HEK293 (cell line): ENCODE data around the gene CYB5R3.

Experiments used
- CTCF ChIA-PET: fragments of 350-600 bp; formaldehyde crosslinking; extraction: SDS; loops from one replicate; lab custom pipeline; 2021; ENCODE audit warnings: antibody characterized with exemption; lab: Yijun Ruan, JAX
- POLR2A ChIA-PET: fragments of 300-600 bp; formaldehyde crosslinking; extraction: SDS; loops from one replicate; lab custom pipeline; 2020; ENCODE audit warnings: antibody characterized with exemption, inconsistent platforms; lab: Yijun Ruan, JAX
- H3K27ac ChIP-seq: fragments of 200-500 bp; sonication (Bioruptor generic); 2 replicates; pipeline ENCODE4 v1.5.1; 2014; ENCODE audit warnings: low read depth, low read length, control low read depth, inconsistent platforms; ENCODE audit errors: extremely low read depth
- H3K36me3 ChIP-seq, 2 experiments: fragments of 200-500 bp in 1 of 2; sonication (Bioruptor generic) in 1 of 2; 1 replicate in 1 of 2; 2 replicates in 1 of 2; pipeline ENCODE4 v1.5.1; 2014 to 2017; ENCODE audit warnings: inconsistent platforms in 2 of 2, low read length in 2 of 2; ENCODE audit not compliant: control insufficient read depth in 2 of 2, insufficient read depth in 1 of 2
- H3K4me1 ChIP-seq: fragments of 200-500 bp; sonication (Bioruptor generic); 2 replicates; pipeline ENCODE4 v1.5.1; 2014; ENCODE audit warnings: mild to moderate bottlenecking, low read length, inconsistent platforms; ENCODE audit not compliant: control insufficient read depth, insufficient read depth
- H3K4me3 ChIP-seq: 2 replicates; pipeline ENCODE4 v1.5.1; 2011; ENCODE audit warnings: low read depth, mild to moderate bottlenecking, control low read depth, low read length, moderate library complexity
- H3K9me3 ChIP-seq: fragments of 200-500 bp; sonication (Bioruptor generic); 2 replicates; pipeline ENCODE4 v1.5.1; 2014; ENCODE audit warnings: low read depth, low read length, inconsistent platforms; ENCODE audit not compliant: control insufficient read depth, insufficient read depth
- AEBP2 ChIP-seq: fragments of 450-650 bp; formaldehyde crosslinking; IDR thresholded peaks from 2 replicates; pipeline ENCODE4 v1.5.1; 2016; ENCODE audit warnings: missing biosample characterization, missing genetic modification characterization, borderline replicate concordance
- HOXD13 ChIP-seq: sonication (generic); formaldehyde crosslinking; IDR thresholded peaks from 2 replicates; pipeline ENCODE4 v1.8.0; 2022; ENCODE audit warnings: missing genetic modification reagents, borderline replicate concordance
- SETDB1 ChIP-seq: IDR thresholded peaks from one replicate; pipeline ENCODE4 v1.6.1; 2017; ENCODE audit warnings: mild to moderate bottlenecking, low read length, moderate library complexity, mixed read lengths; ENCODE audit not compliant: insufficient read length
- TRIM28 ChIP-seq: IDR thresholded peaks from 2 replicates; pipeline ENCODE4 v1.6.1; 2011; ENCODE audit warnings: low read length, control low read depth, borderline replicate concordance
- ZBTB10 ChIP-seq: fragments of 450-650 bp; formaldehyde crosslinking; IDR thresholded peaks from 2 replicates; pipeline ENCODE4 v1.5.1; 2016; ENCODE audit warnings: missing biosample characterization, missing genetic modification characterization
- ZBTB11 ChIP-seq: fragments of 450-650 bp; formaldehyde crosslinking; conservative IDR thresholded peaks from 2 replicates; pipeline ENCODE4 v1.5.1; 2016; ENCODE audit warnings: low read depth, missing biosample characterization, missing genetic modification characterization
- ZBTB48 ChIP-seq: fragments of 450-650 bp; formaldehyde crosslinking; IDR thresholded peaks from 2 replicates; pipeline ENCODE4 v1.5.1; 2016; ENCODE audit warnings: missing biosample characterization, missing genetic modification characterization
- ZBTB6 ChIP-seq: fragments of 450-650 bp; formaldehyde crosslinking; IDR thresholded peaks from 2 replicates; pipeline ENCODE4 v1.5.1; 2017; ENCODE audit warnings: missing biosample characterization, missing genetic modification characterization
- ZNF132 ChIP-seq: fragments of 450-650 bp; formaldehyde crosslinking; IDR thresholded peaks from 2 replicates; pipeline ENCODE4 v1.5.1; 2017; ENCODE audit warnings: missing biosample characterization, missing genetic modification characterization, borderline replicate concordance
- ZNF239 ChIP-seq: fragments of 450-650 bp; formaldehyde crosslinking; IDR thresholded peaks from 2 replicates; pipeline ENCODE4 v1.5.1; 2016; ENCODE audit warnings: missing biosample characterization, missing genetic modification characterization
- ZNF292 ChIP-seq: fragments of 450-650 bp; formaldehyde crosslinking; IDR thresholded peaks from 2 replicates; pipeline ENCODE4 v1.5.1; 2016; ENCODE audit warnings: low read depth, missing biosample characterization, missing genetic modification characterization, borderline replicate concordance
- ZNF302 ChIP-seq: fragments of 450-650 bp; formaldehyde crosslinking; IDR thresholded peaks from 2 replicates; pipeline ENCODE4 v1.5.1; 2016; ENCODE audit warnings: missing biosample characterization, missing genetic modification characterization, low read depth
- ZNF473 ChIP-seq: fragments of 450-650 bp; formaldehyde crosslinking; IDR thresholded peaks from 2 replicates; pipeline ENCODE4 v1.5.1; 2017; ENCODE audit warnings: missing biosample characterization, missing genetic modification characterization
- ZNF529 ChIP-seq: fragments of 450-650 bp; formaldehyde crosslinking; IDR thresholded peaks from 2 replicates; pipeline ENCODE4 v1.5.1; 2017; ENCODE audit warnings: missing genetic modification characterization, missing biosample characterization; ENCODE audit not compliant: insufficient replicate concordance
- ZNF548 ChIP-seq: fragments of 450-650 bp; formaldehyde crosslinking; IDR thresholded peaks from 2 replicates; pipeline ENCODE4 v1.5.1; 2016; ENCODE audit warnings: missing biosample characterization, missing genetic modification characterization
- ZNF549 ChIP-seq: fragments of 450-650 bp; IDR thresholded peaks from 2 replicates; pipeline ENCODE4 v1.5.1; 2018; ENCODE audit warnings: missing biosample characterization, missing genetic modification characterization, mild to moderate bottlenecking, inconsistent platforms, moderate library complexity
- ZNF585B ChIP-seq: fragments of 450-650 bp; formaldehyde crosslinking; IDR thresholded peaks from 2 replicates; pipeline ENCODE4 v1.5.1; 2016; ENCODE audit warnings: missing biosample characterization, missing genetic modification characterization
- ZNF596 ChIP-seq: fragments of 450-650 bp; IDR thresholded peaks from 2 replicates; pipeline ENCODE4 v1.5.0; 2018; ENCODE audit warnings: missing biosample characterization, mild to moderate bottlenecking, missing genetic modification characterization, moderate library complexity
- ZNF600 ChIP-seq: fragments of 450-650 bp; formaldehyde crosslinking; IDR thresholded peaks from 2 replicates; pipeline ENCODE4 v1.5.1; 2016; ENCODE audit warnings: missing biosample characterization, missing genetic modification characterization
- ZNF624 ChIP-seq: fragments of 450-650 bp; formaldehyde crosslinking; IDR thresholded peaks from 2 replicates; pipeline ENCODE4 v1.5.1; 2017; ENCODE audit warnings: missing biosample characterization, missing genetic modification characterization
- ZNF626 ChIP-seq: fragments of 450-650 bp; sonication (Bioruptor Pico); formaldehyde crosslinking; IDR thresholded peaks from 2 replicates; pipeline ENCODE4 v1.5.1; 2018; ENCODE audit warnings: missing biosample characterization, missing genetic modification characterization, inconsistent platforms
- ZNF791 ChIP-seq: fragments of 450-650 bp; formaldehyde crosslinking; IDR thresholded peaks from 2 replicates; pipeline ENCODE4 v1.5.1; 2016; ENCODE audit warnings: missing biosample characterization, missing genetic modification characterization
- ZNF830 ChIP-seq: fragments of 450-650 bp; IDR thresholded peaks from 2 replicates; pipeline ENCODE4 v1.5.0; 2018; ENCODE audit warnings: missing biosample characterization, missing genetic modification characterization, low read depth, mild to moderate bottlenecking, moderate library complexity
- ZSCAN30 ChIP-seq: fragments of 450-650 bp; IDR thresholded peaks from 2 replicates; pipeline ENCODE4 v1.5.1; 2018; ENCODE audit warnings: missing biosample characterization, mild to moderate bottlenecking, missing genetic modification characterization, moderate library complexity

CYB5R3 gene

GRCh38 chr22:42630211-42630610 is 19.0 kb downstream of the CYB5R3 start:
- TF ChIP-seq ZNF596 (tag by site-specific recombination): no peak
- TF ChIP-seq ZNF585B: no peak
- TF ChIP-seq ZBTB11 (tag by site-specific recombination): no peak
- TF ChIP-seq ZNF791: no peak
- TF ChIP-seq ZNF548 (tag by site-specific recombination): no peak
- TF ChIP-seq HOXD13: no peak
- no peak for TF ChIP-seq ZNF830
- ChIA-PET POLR2A (no interaction called here), CTCF (interaction anchor here (0.6 to 1.3 kb wide), 3 partner anchors 9 to 187 kb away, joined by 3 to 9 read pairs (median 7); no protein-coding TSS in a partner anchor)
- peaks cover 20 to 89% of the 10 kb centered on the region in 2 experiments; a peak in 2 of 3 replicates for H3K36me3 ChIP-seq
- H3K27ac ChIP-seq: no peak overlapping the region
- no peak overlapping the region for H3K4me3 ChIP-seq
- no peaks in the 10 kb centered on the region for H3K9me3 ChIP-seq
- H3K4me1 ChIP-seq: no peaks in the 10 kb centered on the region

- ChIA-PET CTCF (no interaction called here), POLR2A (interaction anchor here (0.5 kb wide), 1 partner anchor 155 kb away, joined by 3 read pairs; no protein-coding TSS in a partner anchor)
- Histone ChIP-seq H3K27ac (no peak overlapping the region), H3K4me3 (no peak overlapping the region)
- TF ChIP-seq ZNF132 (tag by site-specific recombination): no peak
- no peak for TF ChIP-seq ZNF529 (tag by site-specific recombination)
- TF ChIP-seq SETDB1: no peak
- TF ChIP-seq TRIM28: no peak
- TF ChIP-seq ZNF626: no peak
- no peak for TF ChIP-seq ZNF600 (tag by site-specific recombination)
- TF ChIP-seq ZNF549: no peak
- no peak for TF ChIP-seq ZSCAN30
- TF ChIP-seq ZNF239 (tag by site-specific recombination): no peak
- no peak for TF ChIP-seq ZBTB48 (tag by site-specific recombination)
- TF ChIP-seq, all 188 proteins: peak for 0
- no peaks in the 10 kb centered on the region for H3K9me3 ChIP-seq
- H3K4me1 ChIP-seq: no peaks in the 10 kb centered on the region
- H3K36me3 ChIP-seq: peaks cover 15 to 91% of the 10 kb centered on the region in 2 experiments; a peak in 2 of 3 replicates
These were observed 21.2 kb downstream of the CYB5R3 start for GRCh38 chr22:42627981-42628380.

GRCh38 chr22:42626951-42627625 is 22.1 kb downstream of the CYB5R3 start:
- Histone ChIP-seq H3K36me3 (peaks cover 10 to 90% of the 10 kb centered on the region in 2 experiments; a peak in 2 of 3 replicates), H3K4me3 (no peak overlapping the region), H3K9me3 (no peaks in the 10 kb centered on the region), H3K27ac (no peak overlapping the region), H3K4me1 (no peaks in the 10 kb centered on the region)
- ChIA-PET POLR2A (interaction anchor here (1.6 kb wide), 1 partner anchor 12 kb away, joined by 7 read pairs; the partner anchor contains the start of gene POLDIP3), CTCF (no interaction called here)
- TF ChIP-seq ZNF302 (tag by site-specific recombination) (no peak), ZBTB10 (tag by site-specific recombination) (no peak), ZNF624 (tag by site-specific recombination) (no peak), ZBTB6 (tag by site-specific recombination) (no peak), AEBP2 (tag by site-specific recombination) (no peak), ZNF292 (tag by site-specific recombination) (no peak), ZNF473 (tag by site-specific recombination) (no peak)
